NAMALWA (cell line): ENCODE data around the gene TXNRD3.
"Not testable (repeated sequence)": the region's sequence is repeated elsewhere in the genome, so short reads cannot be mapped to it uniquely, and the experiment has no call there.

Source experiments
- DNase-seq: peaks from one replicate; pipeline ENCODE4 v3.0.0-alpha.2; 2015; ENCODE audit warnings: low spot score

TXNRD3 gene

GRCh38 chr3:126591515-126591914 lies 63.4 kb downstream of the TXNRD3 start:
- DNase-seq, result not testable (repeated sequence)

- DNase-seq, result no peak
Measured at GRCh38 chr3:126582311-126582710, 72.6 kb downstream of the TXNRD3 start.

- no peak for DNase-seq
Measured at GRCh38 chr3:126581569-126581968, 73.4 kb downstream of the TXNRD3 start.

GRCh38 chr3:126580746-126581145 lies 74.2 kb downstream of the TXNRD3 start:
- no peak for DNase-seq

- DNase-seq, result no peak
Measured at GRCh38 chr3:126578702-126579101, 76.2 kb downstream of the TXNRD3 start.

- DNase-seq, result no peak
Measured at GRCh38 chr3:126577261-126577660, 77.7 kb downstream of the TXNRD3 start.

GRCh38 chr3:126573492-126574117 lies 81.3 kb downstream of the TXNRD3 start:
- no peak for DNase-seq

- no peak for DNase-seq
Measured at GRCh38 chr3:126571078-126571477, 83.8 kb downstream of the TXNRD3 start.

- DNase-seq, result no peak
Measured at GRCh38 chr3:126570103-126570541, 84.8 kb downstream of the TXNRD3 start.

GRCh38 chr3:126569390-126569975 lies 85.4 kb downstream of the TXNRD3 start:
- no peak for DNase-seq

GRCh38 chr3:126568776-126569342 lies 86.1 kb downstream of the TXNRD3 start:
- DNase-seq, result no peak

- no peak for DNase-seq
Measured at GRCh38 chr3:126567696-126568438, 87.1 kb downstream of the TXNRD3 start.

GRCh38 chr3:126562737-126563276 lies 92.1 kb downstream of the TXNRD3 start:
- no peak for DNase-seq

- DNase-seq, result no peak
Measured at GRCh38 chr3:126558336-126559071, 96.4 kb downstream of the TXNRD3 start, which contains the start of gene C3orf22. C3orf22 (minus strand) TSS chr3:126558932; CDS start chr3:126553390, 5,542 bp downstream.

- DNase-seq, result no peak
Measured at GRCh38 chr3:126557761-126558160, 97.2 kb downstream of the TXNRD3 start.

- DNase-seq, result no peak
Measured at GRCh38 chr3:126557415-126557745, 97.5 kb downstream of the TXNRD3 start.
